ENCODE results near the gene TNFRSF4.

Gene TNFRSF4

GRCh38 chr1:1220197-1220596, 6.2 kb upstream of the TNFRSF4 start:
- H3K36me3 Mint-ChIP-seq (ENCODE audit: low read depth): peaks cover 34% of the 10 kb centered on the region
- H3K27me3 Mint-ChIP-seq (ENCODE audit: low read depth): no peaks in the 10 kb centered on the region
- H3K4me1 Mint-ChIP-seq (ENCODE audit: low read depth): peaks cover 11% of the 10 kb centered on the region
- H3K9me3 Mint-ChIP-seq: no peaks in the 10 kb centered on the region
- no peak overlapping the region for H3K4me3 Mint-ChIP-seq
- H3K27ac Mint-ChIP-seq: no peak overlapping the region

- no peaks in the 10 kb centered on the region for H3K9me3 Mint-ChIP-seq
- peaks cover 33% of the 10 kb centered on the region for H3K36me3 Mint-ChIP-seq (ENCODE audit: low read depth)
- H3K27me3 Mint-ChIP-seq (ENCODE audit: low read depth): no peaks in the 10 kb centered on the region
- no peak overlapping the region for H3K4me3 Mint-ChIP-seq
- peaks cover 19% of the 10 kb centered on the region for H3K4me1 Mint-ChIP-seq (ENCODE audit: low read depth)
- H3K27ac Mint-ChIP-seq: peak overlapping the region; percentile 73
These were observed 5.4 kb upstream of the TNFRSF4 start for GRCh38 chr1:1219341-1219740.

- Mint-ChIP-seq H3K4me1 (ENCODE audit: low read depth) (peaks cover 21% of the 10 kb centered on the region), H3K36me3 (ENCODE audit: low read depth) (peaks cover 35% of the 10 kb centered on the region)
These were observed 4.7 kb upstream of the TNFRSF4 start for GRCh38 chr1:1218524-1219200.

GRCh38 chr1:1217621-1218523, 3.9 kb upstream of the TNFRSF4 start:
- no peak overlapping the region for H3K4me3 Mint-ChIP-seq
- peaks cover 30% of the 10 kb centered on the region for H3K36me3 Mint-ChIP-seq (ENCODE audit: low read depth)
- H3K27ac Mint-ChIP-seq: peak overlapping the region; percentile 20
- H3K9me3 Mint-ChIP-seq: no peaks in the 10 kb centered on the region
- H3K27me3 Mint-ChIP-seq (ENCODE audit: low read depth): no peaks in the 10 kb centered on the region
- H3K4me1 Mint-ChIP-seq (ENCODE audit: low read depth): peaks cover 21% of the 10 kb centered on the region

More at GRCh38 chr1:1218524-1219200, 4.7 kb upstream of the TNFRSF4 start:
- Mint-ChIP-seq H3K27ac (no peak overlapping the region), H3K9me3 (no peaks in the 10 kb centered on the region), H3K27me3 (ENCODE audit: low read depth) (no peaks in the 10 kb centered on the region), H3K4me3 (no peak overlapping the region)

DNA sequence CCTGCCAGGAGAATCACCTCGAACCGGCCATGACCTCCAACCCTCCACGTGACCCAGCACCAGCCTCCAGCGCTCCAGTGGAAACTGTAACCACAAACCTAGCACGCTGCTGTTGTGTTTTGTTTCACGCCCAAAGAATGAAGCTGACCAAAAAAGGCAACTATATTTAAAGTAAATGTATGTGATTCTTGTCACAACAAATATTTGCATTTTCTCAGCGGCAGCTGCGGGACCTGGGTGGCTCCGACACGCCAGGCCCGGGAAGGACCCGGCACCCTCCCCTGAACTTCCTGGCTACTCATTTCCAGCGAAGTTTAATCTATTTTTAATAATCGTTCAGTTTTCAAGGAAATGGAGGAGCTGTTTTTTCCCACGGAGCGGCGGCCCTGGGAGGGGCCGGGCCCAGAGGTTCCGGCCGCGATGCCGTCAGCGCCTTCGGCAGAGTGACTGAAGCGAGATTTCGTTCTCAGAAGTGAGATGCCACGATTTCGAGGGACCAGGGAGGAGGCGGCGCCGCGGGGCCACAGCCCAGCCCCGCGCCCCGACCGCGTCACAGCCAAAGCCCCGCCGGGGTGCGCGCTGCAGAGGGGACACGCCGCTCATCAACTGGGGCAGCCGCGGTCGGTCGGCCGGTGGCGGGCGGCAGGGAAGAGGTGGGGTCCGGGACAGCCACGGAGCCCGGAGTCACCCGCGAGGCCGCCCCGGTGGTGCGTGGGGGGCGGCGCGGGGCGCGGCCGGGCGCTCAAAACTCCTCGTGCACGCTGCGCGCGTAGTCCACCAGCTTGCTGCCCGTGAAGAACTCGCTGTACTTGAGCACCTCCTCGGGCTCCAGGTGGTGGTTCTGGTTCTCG, 3.0 kb upstream of the TNFRSF4 start:
- Mint-ChIP-seq H3K27ac (peak overlapping the region; percentile 93), H3K36me3 (ENCODE audit: low read depth) (peaks cover 27% of the 10 kb centered on the region), H3K4me3 (peak overlapping the region; percentile 77), H3K27me3 (ENCODE audit: low read depth) (no peaks in the 10 kb centered on the region), H3K9me3 (no peaks in the 10 kb centered on the region), H3K4me1 (ENCODE audit: low read depth) (peaks cover 21% of the 10 kb centered on the region)

DNA sequence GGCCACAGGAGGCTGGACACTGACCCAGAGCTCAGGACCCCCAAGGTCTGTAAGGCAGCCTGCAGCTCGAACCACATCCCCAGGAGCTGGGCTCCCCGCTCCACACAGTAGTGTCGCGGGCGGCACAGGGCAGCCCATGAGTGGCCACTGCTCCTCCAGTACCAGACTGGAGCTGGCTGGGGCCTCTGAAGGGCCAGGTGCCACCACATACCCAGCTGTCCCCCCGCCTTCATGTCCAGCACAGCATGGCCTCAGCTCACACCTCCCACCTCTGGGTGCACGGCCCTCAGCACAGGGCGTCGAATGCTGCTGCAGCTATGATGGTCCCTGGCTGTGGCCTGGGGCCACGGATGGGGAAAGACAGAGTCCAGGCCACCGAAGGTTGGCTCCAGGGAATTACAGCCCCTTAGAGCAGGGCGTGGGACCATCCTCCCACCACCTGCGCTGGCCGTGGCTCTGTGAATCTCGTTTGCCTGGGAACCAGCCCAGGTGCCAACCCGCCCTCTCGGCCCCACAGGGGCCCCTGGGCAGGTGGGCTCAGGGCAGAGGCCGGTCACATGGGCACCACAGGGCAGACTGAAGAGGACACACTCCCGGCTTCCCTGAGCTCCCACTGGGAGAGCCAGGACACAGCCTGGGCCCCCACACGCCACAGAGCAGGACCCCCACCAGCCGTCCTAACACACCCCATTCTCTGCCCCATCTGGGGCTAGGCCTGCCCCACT, 2.1 kb upstream of the TNFRSF4 start:
- peaks cover 23% of the 10 kb centered on the region for H3K4me1 Mint-ChIP-seq (ENCODE audit: low read depth)
- peaks cover 30% of the 10 kb centered on the region for H3K36me3 Mint-ChIP-seq (ENCODE audit: low read depth)
- H3K9me3 Mint-ChIP-seq: no peaks in the 10 kb centered on the region
- peak overlapping the region; percentile 77 for H3K4me3 Mint-ChIP-seq
- no peaks in the 10 kb centered on the region for H3K27me3 Mint-ChIP-seq (ENCODE audit: low read depth)
- H3K27ac Mint-ChIP-seq: peak overlapping the region; percentile 93

GRCh38 chr1:1215080-1215676, 1.2 kb upstream of the TNFRSF4 start:
- Mint-ChIP-seq H3K27ac (peak overlapping the region; percentile 83), H3K9me3 (no peaks in the 10 kb centered on the region), H3K27me3 (ENCODE audit: low read depth) (no peaks in the 10 kb centered on the region), H3K36me3 (ENCODE audit: low read depth) (peaks cover 29% of the 10 kb centered on the region), H3K4me1 (ENCODE audit: low read depth) (peaks cover 23% of the 10 kb centered on the region), H3K4me3 (peak overlapping the region; percentile 77)

- no peaks in the 10 kb centered on the region for H3K27me3 Mint-ChIP-seq (ENCODE audit: low read depth)
- H3K9me3 Mint-ChIP-seq: no peaks in the 10 kb centered on the region
- peak overlapping the region; percentile 76 for H3K4me3 Mint-ChIP-seq
- peaks cover 32% of the 10 kb centered on the region for H3K4me1 Mint-ChIP-seq (ENCODE audit: low read depth)
- H3K36me3 Mint-ChIP-seq (ENCODE audit: low read depth): peaks cover 28% of the 10 kb centered on the region
- H3K27ac Mint-ChIP-seq: peak overlapping the region; percentile 41
These were observed 1.1 kb downstream of the TNFRSF4 start for GRCh38 chr1:1212780-1213344.

DNA sequence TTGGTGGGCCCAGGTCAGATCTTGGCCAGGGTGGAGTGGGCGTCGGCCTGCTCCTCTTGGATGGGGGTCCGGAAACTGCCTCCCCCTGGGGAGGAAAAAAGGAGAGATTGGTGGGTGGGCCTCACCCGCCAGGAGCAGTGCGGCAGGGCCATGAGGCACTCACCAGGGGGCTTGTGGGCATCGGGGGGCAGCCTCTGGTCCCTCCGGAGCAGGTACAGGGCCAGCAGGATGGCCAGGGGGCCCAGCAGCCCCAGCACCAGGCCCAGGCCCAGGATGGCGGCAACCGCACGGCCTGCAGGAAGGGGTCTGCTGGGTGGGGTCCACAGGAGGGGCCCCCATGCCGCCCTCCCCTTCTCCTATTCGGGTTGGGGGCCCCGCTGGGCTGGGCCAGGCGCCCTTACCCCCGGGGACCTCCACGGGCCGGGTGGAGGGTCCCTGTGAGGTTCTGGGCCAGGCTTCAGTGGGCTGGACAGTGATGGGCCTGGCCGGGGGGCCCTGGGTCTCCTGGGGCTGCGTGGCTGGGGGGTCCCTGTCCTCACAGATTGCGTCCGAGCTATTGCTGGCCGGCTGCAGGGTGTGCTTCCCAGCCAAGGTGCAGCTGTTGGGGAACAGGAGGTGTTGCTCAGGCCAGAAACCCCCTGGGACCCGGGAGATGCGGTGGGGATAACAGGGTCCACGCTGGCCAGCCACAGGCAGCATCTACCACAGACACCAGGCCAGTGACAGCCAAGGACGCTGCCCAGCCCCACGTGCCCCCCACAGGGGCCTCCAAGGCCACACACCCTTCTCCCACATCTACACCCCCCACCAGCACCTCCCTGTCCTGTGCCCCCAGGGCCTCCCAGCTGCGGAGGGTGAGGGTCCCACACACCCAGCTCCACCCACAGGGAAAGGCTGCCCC, 2.2 kb downstream of the TNFRSF4 start:
- peak overlapping the region; percentile 71 for H3K4me3 Mint-ChIP-seq
- H3K27ac Mint-ChIP-seq: peak overlapping the region; percentile 76
- no peaks in the 10 kb centered on the region for H3K9me3 Mint-ChIP-seq
- peaks cover 27% of the 10 kb centered on the region for H3K36me3 Mint-ChIP-seq (ENCODE audit: low read depth)
- peaks cover 32% of the 10 kb centered on the region for H3K4me1 Mint-ChIP-seq (ENCODE audit: low read depth)
- H3K27me3 Mint-ChIP-seq (ENCODE audit: low read depth): no peaks in the 10 kb centered on the region

- H3K36me3 Mint-ChIP-seq (ENCODE audit: low read depth): peaks cover 23% of the 10 kb centered on the region
- no peak overlapping the region for H3K27ac Mint-ChIP-seq
- H3K4me3 Mint-ChIP-seq: peak overlapping the region; percentile 59
- H3K9me3 Mint-ChIP-seq: no peaks in the 10 kb centered on the region
- H3K4me1 Mint-ChIP-seq (ENCODE audit: low read depth): peaks cover 29% of the 10 kb centered on the region
- no peaks in the 10 kb centered on the region for H3K27me3 Mint-ChIP-seq (ENCODE audit: low read depth)
These were observed 3.0 kb downstream of the TNFRSF4 start for GRCh38 chr1:1210726-1211540.

GRCh38 chr1:1208713-1209433, 5.1 kb downstream of the TNFRSF4 start:
- no peaks in the 10 kb centered on the region for H3K27me3 Mint-ChIP-seq (ENCODE audit: low read depth)
- peak overlapping the region; percentile 85 for H3K4me3 Mint-ChIP-seq
- H3K27ac Mint-ChIP-seq: peak overlapping the region; percentile 99
- H3K4me1 Mint-ChIP-seq (ENCODE audit: low read depth): peaks cover 18% of the 10 kb centered on the region
- H3K9me3 Mint-ChIP-seq: no peaks in the 10 kb centered on the region
- peaks cover 19% of the 10 kb centered on the region for H3K36me3 Mint-ChIP-seq (ENCODE audit: low read depth)

Measured in T-helper 1 cell treated with Interleukin-12 subunit alpha and Interleukin-12 subunit beta and Interleukin-4 antibody, amounts not matched to agents 30 μg/mL and 1 μg/mL, for 36 hours (primary cell).